CD14-positive monocyte (primary cell): Measurements from ENCODE around the gene ERO1A. TPM values are rescaled to one million over a fixed set of nuclear protein-coding genes. Genes with fewer than 3 reads are reported as not detected.

ENCODE experiments used
- DNase-seq, 3 donors: peaks; one replicate each; pipeline ENCODE4 v3.0.0-alpha.2; 2011 to 2022
- H2AFZ ChIP-seq: 2 replicates; pipeline ENCODE4 v1.6.0; 2012; ENCODE audit warnings: mild to moderate bottlenecking, low read depth, low read length, inconsistent platforms; ENCODE audit not compliant: insufficient read depth, poor library complexity, severe bottlenecking
- H3K27ac ChIP-seq, 2 donors: 1 replicate in 1 of 2; 2 replicates in 1 of 2; pipeline ENCODE4 v1.5.1; 2012 to 2013; ENCODE audit warnings: low read length in 2 of 2, control low read depth in 1 of 2, inconsistent platforms in 1 of 2, low read depth in 1 of 2, mild to moderate bottlenecking in 1 of 2
- H3K27me3 ChIP-seq, 2 donors: one replicate each; pipeline versions ENCODE4 v1.6.0 to v1.6.1; 2011 to 2013; ENCODE audit warnings: low read length in 2 of 2; ENCODE audit not compliant: control insufficient read depth in 2 of 2, insufficient read depth in 2 of 2
- H3K36me3 ChIP-seq, 2 donors: replicated peaks in 1 of 2; 1 replicate in 1 of 2; 2 replicates in 1 of 2; pipeline versions ENCODE4 v1.5.1 to v1.6.1; 2012 to 2013; ENCODE audit warnings: low read length in 2 of 2, control low read depth in 1 of 2, inconsistent platforms in 1 of 2, mild to moderate bottlenecking in 1 of 2; ENCODE audit not compliant: insufficient read depth in 2 of 2, control insufficient read depth in 1 of 2
- H3K4me1 ChIP-seq, 2 donors: 1 replicate in 1 of 2; 2 replicates in 1 of 2; pipeline versions ENCODE4 v1.5.1 to v1.6.1; 2012 to 2013; ENCODE audit warnings: low read length in 2 of 2, control low read depth in 1 of 2, inconsistent platforms in 1 of 2, mild to moderate bottlenecking in 1 of 2, moderate library complexity in 1 of 2; ENCODE audit not compliant: insufficient read depth in 2 of 2, control insufficient read depth in 1 of 2
- H3K4me2 ChIP-seq: replicated peaks from 2 replicates; pipeline ENCODE3; 2012; ENCODE audit warnings: low read length, moderate library complexity, mild to moderate bottlenecking; ENCODE audit not compliant: poor library complexity, severe bottlenecking; ENCODE audit errors: extremely low read depth
- H3K4me3 ChIP-seq, 3 experiments: fragments of 200-600 bp in 1 of 3; sonication (generic) in 1 of 3; replicated peaks in 1 of 3; 1 replicate in 2 of 3; 2 replicates in 1 of 3; pipeline ENCODE4 v1.5.1; 2011 to 2013; ENCODE audit warnings: low read length in 3 of 3, mild to moderate bottlenecking in 3 of 3, control low read depth in 2 of 3, low read depth in 2 of 3, inconsistent platforms in 1 of 3, moderate library complexity in 1 of 3
- H3K79me2 ChIP-seq: 2 replicates; pipeline ENCODE4 v1.6.0; 2012; ENCODE audit warnings: mild to moderate bottlenecking, control low read depth, inconsistent platforms, low read length, moderate library complexity; ENCODE audit not compliant: insufficient read depth
- H3K9ac ChIP-seq: 2 replicates; pipeline ENCODE4 v1.6.0; 2017; ENCODE audit warnings: low read length, mild to moderate bottlenecking; ENCODE audit not compliant: insufficient read depth, poor library complexity, severe bottlenecking
- H3K9me3 ChIP-seq, 2 donors: replicated peaks in 1 of 2; 1 replicate in 1 of 2; 2 replicates in 1 of 2; pipeline versions ENCODE4 v1.5.1 to v1.6.1; 2012 to 2013; ENCODE audit warnings: low read length in 2 of 2, control low read depth in 1 of 2; ENCODE audit not compliant: control insufficient read depth in 1 of 2, insufficient read depth in 1 of 2
- H4K20me1 ChIP-seq: 2 replicates; pipeline ENCODE4 v1.6.0; 2012; ENCODE audit warnings: mild to moderate bottlenecking, low read length, control low read depth, moderate library complexity; ENCODE audit not compliant: insufficient read depth
- H3K27ac Mint-ChIP-seq, 7 donors: one replicate each; pipeline ENCODE4 v1.8.0; 2020; ENCODE audit warnings: mild to moderate bottlenecking in 7 of 7, mixed read lengths in 7 of 7, moderate library complexity in 6 of 7, inconsistent platforms in 2 of 7
- H3K27me3 Mint-ChIP-seq, 3 donors: one replicate each; pipeline ENCODE4 v1.8.0; 2021 to 2022; ENCODE audit warnings: low read depth in 3 of 3, mild to moderate bottlenecking in 3 of 3, mixed read lengths in 3 of 3, moderate library complexity in 3 of 3, inconsistent platforms in 1 of 3
- H3K36me3 Mint-ChIP-seq, 2 donors: one replicate each; pipeline ENCODE4 v1.8.0; 2020; ENCODE audit warnings: mixed read lengths in 2 of 2, inconsistent platforms in 1 of 2, mild to moderate bottlenecking in 1 of 2
- H3K4me1 Mint-ChIP-seq: one replicate; pipeline ENCODE4 v1.8.0; 2020; ENCODE audit warnings: mild to moderate bottlenecking, mixed read lengths
- H3K4me3 Mint-ChIP-seq, 2 donors: one replicate each; pipeline ENCODE4 v1.8.0; 2020; ENCODE audit warnings: mild to moderate bottlenecking in 2 of 2, mixed read lengths in 2 of 2, moderate library complexity in 1 of 2
- H3K9me3 Mint-ChIP-seq, 7 donors: one replicate each; pipeline ENCODE4 v1.8.0; 2020 to 2022; ENCODE audit warnings: mixed read lengths in 7 of 7, mild to moderate bottlenecking in 6 of 7, moderate library complexity in 6 of 7, inconsistent platforms in 2 of 7
- CTCF ChIP-seq: fragments of 200-600 bp; IDR thresholded peaks from one replicate; pipeline ENCODE4 v1.8.0; 2022; ENCODE audit warnings: antibody characterized with exemption, mild to moderate bottlenecking
- WGBS: methylation state at CpG from one replicate; pipeline ENCODE4 v1.1.5; 2013; ENCODE audit warnings: missing lambda C conversion rate; ENCODE audit not compliant: insufficient coverage; 5-methylcytosine and 5-hydroxymethylcytosine counted together
- intact Hi-C, 2 donors: fragments of 100-400 bp; cut with micrococcal nuclease; formaldehyde crosslinking; loops; one replicate each; pipeline versions ENCODE4 v1.15.0 to v1.15.1; 2023
- polyA plus RNA-seq, 3 donors: library from polyadenylated mRNA; depleted of rRNA in 1 of 3; unstranded in 2 of 3; stranded (reverse) in 1 of 3; fragments of 300-500 nt in 2 of 3; fragments of >200 nt in 1 of 3; fragmentation: Illumina TruSeq in 2 of 3; gene quantifications; 1 replicate in 2 of 3; 2 replicates in 1 of 3; pipeline ENCODE4 v1.2.3, GENCODE V29; 2012 to 2021

ERO1A gene
- polyA plus RNA-seq, 3 donors = 22.1 to 39.5 (median 29.2) TPM

DNA sequence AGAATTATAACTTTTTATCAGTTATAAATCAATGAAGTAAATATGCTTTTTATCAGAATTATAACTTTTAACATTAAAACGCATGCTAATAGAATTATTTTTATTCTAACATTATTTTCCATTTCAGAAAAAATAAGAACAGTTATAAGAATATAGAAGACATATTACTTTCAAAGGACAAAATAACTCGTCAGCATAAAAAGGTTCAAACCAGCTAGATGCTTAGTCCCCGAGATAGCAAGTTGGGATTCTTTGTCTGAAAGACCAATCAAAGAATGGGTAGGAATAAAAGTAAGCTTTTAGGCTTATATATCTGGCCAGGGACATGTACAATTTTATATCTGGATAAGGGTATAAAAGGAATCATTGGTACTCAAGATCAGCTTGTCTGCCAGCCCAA, 76.8 kb downstream of the ERO1A start:
- no peaks in the 10 kb centered on the region for H3K36me3 ChIP-seq
- H3K27ac ChIP-seq = no peak overlapping the region
- intact Hi-C loops = no loop called here
- H3K4me3 ChIP-seq = no peak overlapping the region
- H4K20me1 ChIP-seq = no peaks in the 10 kb centered on the region
- H3K9me3 ChIP-seq = no peaks in the 10 kb centered on the region
- H3K4me3 Mint-ChIP-seq = no peak overlapping the region
- H3K9ac ChIP-seq = no peak overlapping the region
- DNase-seq = no peak
- no CpG with 5 or more reads among the region's 3 CpGs for WGBS
- peaks cover 0 to 3% (median 0%) of the 10 kb centered on the region in 7 donors for H3K9me3 Mint-ChIP-seq
- H3K79me2 ChIP-seq = no peaks in the 10 kb centered on the region
- no peaks in the 10 kb centered on the region for H3K36me3 Mint-ChIP-seq
- no peaks in the 10 kb centered on the region for H3K4me1 Mint-ChIP-seq
- H2AFZ ChIP-seq = no peak overlapping the region
- no peak overlapping the region for H3K4me2 ChIP-seq
- H3K4me1 ChIP-seq = no peaks in the 10 kb centered on the region
- TF ChIP-seq CTCF = no peak
- no peaks in the 10 kb centered on the region for H3K27me3 ChIP-seq
- no peaks in the 10 kb centered on the region for H3K27me3 Mint-ChIP-seq
- H3K27ac Mint-ChIP-seq = no peak overlapping the region

DNA sequence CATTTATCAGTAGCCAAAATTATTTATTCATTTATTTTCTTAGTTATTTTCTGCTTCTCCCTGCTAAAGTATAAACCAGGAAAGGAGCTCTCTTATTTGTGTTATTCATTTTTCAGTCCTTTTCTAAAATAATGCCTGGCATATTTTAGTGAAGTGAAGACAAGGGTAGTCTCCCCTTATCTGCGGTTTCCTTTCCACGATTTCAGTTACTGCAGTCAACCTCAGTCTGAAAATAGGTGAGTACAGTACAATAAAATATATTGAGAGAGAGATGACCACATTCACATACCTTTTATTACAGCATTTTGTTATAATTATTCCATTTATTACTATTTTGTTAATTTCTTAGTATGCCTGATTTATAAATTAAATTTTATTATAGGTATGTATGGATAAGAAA, 85.2 kb downstream of the ERO1A start:
- Mint-ChIP-seq H3K9me3 (peaks cover 0 to 6% (median 2%) of the 10 kb centered on the region in 7 donors), H3K36me3 (no peaks in the 10 kb centered on the region), H3K4me1 (no peaks in the 10 kb centered on the region), H3K4me3 (no peak overlapping the region), H3K27ac (no peak overlapping the region), H3K27me3 (peaks cover 0 to 2% (median 0%) of the 10 kb centered on the region in 3 donors)
- no peak for TF ChIP-seq CTCF
- WGBS = no CpG with 5 or more reads among the region's 2 CpGs
- H3K27ac ChIP-seq = no peak overlapping the region
- no peak overlapping the region for H2AFZ ChIP-seq
- no peaks in the 10 kb centered on the region for H3K36me3 ChIP-seq
- intact Hi-C loops = no loop called here
- H4K20me1 ChIP-seq = no peaks in the 10 kb centered on the region
- H3K4me1 ChIP-seq = no peaks in the 10 kb centered on the region
- no peaks in the 10 kb centered on the region for H3K27me3 ChIP-seq
- no peak overlapping the region for H3K4me2 ChIP-seq
- no peak overlapping the region for H3K4me3 ChIP-seq
- no peak for DNase-seq
- no peaks in the 10 kb centered on the region for H3K79me2 ChIP-seq
- H3K9me3 ChIP-seq = no peaks in the 10 kb centered on the region
- H3K9ac ChIP-seq = no peak overlapping the region
